Activated naive CD4-positive, alpha-beta T cell treated with anti-CD3 and anti-CD28 coated beads, Interleukin-2, amount 10 ng/mL, durations not matched to agents 7 days and 5 days (primary cell): ENCODE measurements around the gene VCAN.

Experiments
- CTCF ChIA-PET: fragments of 350-600 bp; sonication (Branson Sonifier 250); formaldehyde crosslinking; loops from one replicate; lab custom pipeline; 2021; ENCODE audit warnings: antibody characterized with exemption; lab: Charles Lee
- DNase-seq: peaks from one replicate; pipeline ENCODE4 v3.0.0-alpha.2; 2020
- H3K27ac Mint-ChIP-seq: one replicate; pipeline ENCODE4 v1.8.0; 2021; ENCODE audit warnings: mild to moderate bottlenecking, moderate library complexity, mixed read lengths
- H3K27me3 Mint-ChIP-seq: one replicate; pipeline ENCODE4 v1.8.0; 2021; ENCODE audit warnings: mild to moderate bottlenecking, mixed read lengths
- H3K36me3 Mint-ChIP-seq: one replicate; pipeline ENCODE4 v1.8.0; 2021; ENCODE audit warnings: mixed read lengths
- H3K4me1 Mint-ChIP-seq: one replicate; pipeline ENCODE4 v1.8.0; 2021; ENCODE audit warnings: mixed read lengths
- H3K4me3 Mint-ChIP-seq: one replicate; pipeline ENCODE4 v1.8.0; 2021; ENCODE audit warnings: mild to moderate bottlenecking, moderate library complexity, mixed read lengths
- H3K9me3 Mint-ChIP-seq: one replicate; pipeline ENCODE4 v1.8.0; 2021; ENCODE audit warnings: mixed read lengths

VCAN gene

DNA sequence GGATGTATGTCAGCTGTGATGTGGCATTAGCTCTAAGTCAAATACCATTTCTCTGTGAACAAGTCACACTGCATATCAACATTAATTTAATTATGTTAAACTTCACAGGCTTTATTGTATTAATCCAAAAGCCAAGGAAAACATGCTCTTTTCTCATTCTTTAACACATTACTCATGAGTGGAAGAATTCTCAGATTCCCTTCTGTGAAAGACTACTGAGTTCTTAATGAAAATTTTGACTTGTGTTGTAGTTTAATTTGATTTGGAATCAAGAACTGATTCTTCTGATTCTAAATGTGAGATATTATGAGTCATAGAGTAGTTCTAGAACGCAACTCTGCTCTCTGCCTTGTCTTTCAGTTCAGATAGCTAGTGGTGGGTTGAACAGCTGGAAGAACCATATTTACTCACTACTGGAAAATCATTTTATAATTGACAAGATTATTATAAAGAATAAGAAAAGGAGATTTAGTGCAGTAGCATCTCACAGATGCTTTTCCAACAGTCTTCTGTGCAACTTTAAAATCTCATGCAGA is 90.6 kb downstream of the VCAN start:
- Mint-ChIP-seq H3K9me3 (no peaks in the 10 kb centered on the region), H3K27me3 (peaks cover 12% of the 10 kb centered on the region), H3K27ac (no peak overlapping the region), H3K4me3 (no peak overlapping the region), H3K4me1 (no peaks in the 10 kb centered on the region), H3K36me3 (no peaks in the 10 kb centered on the region)
- CTCF ChIA-PET: interaction anchor here (1.1 to 1.4 kb wide), 2 partner anchors 32 to 1210 kb away, joined by 3 to 5 read pairs; no protein-coding TSS in a partner anchor
- DNase-seq: no peak

DNA sequence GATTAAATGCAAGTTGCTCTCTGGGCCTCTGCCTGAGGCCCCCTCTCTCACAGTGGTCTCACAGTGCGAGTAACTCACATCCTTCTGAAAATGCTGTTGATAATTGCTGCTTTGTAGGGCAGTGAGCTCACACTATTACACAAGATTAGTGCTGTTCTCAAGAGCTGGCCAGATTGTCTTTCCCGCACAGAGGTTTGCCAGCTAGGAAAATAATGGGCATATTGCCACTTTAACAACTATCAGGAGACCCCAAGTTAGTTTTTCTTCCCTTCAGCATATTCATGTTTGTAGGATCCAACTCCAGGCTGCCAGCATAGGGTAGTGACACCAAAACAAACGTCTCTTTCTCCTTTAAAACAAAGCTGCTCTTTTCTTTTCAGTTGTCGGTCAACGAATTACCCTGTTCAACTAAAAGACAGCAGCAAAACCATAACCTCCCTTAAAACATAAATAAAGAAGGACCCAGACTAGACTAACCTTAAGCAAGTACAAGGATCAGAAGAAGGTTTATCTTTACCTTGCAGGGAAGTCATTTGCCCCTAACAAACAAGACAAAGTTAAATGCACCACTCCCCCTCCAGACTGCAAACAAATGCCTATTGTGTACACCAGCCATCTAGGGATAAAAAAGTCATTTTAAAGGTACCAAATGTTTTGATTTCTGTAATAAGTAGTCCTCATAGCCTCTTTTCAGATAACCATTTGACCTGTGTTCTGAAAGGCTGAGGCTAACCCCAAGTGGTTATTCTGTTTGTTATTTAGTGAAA is 91.4 kb downstream of the VCAN start:
- DNase-seq: no peak
- no peaks in the 10 kb centered on the region for H3K36me3 Mint-ChIP-seq
- no peak overlapping the region for H3K4me3 Mint-ChIP-seq
- CTCF ChIA-PET: interaction anchor here (1.1 to 1.4 kb wide), 3 partner anchors 33 to 1211 kb away, joined by 3 to 5 read pairs (median 5); no protein-coding TSS in a partner anchor
- peaks cover 12% of the 10 kb centered on the region for H3K27me3 Mint-ChIP-seq
- no peaks in the 10 kb centered on the region for H3K4me1 Mint-ChIP-seq
- H3K9me3 Mint-ChIP-seq: no peaks in the 10 kb centered on the region
- H3K27ac Mint-ChIP-seq: no peak overlapping the region

DNA sequence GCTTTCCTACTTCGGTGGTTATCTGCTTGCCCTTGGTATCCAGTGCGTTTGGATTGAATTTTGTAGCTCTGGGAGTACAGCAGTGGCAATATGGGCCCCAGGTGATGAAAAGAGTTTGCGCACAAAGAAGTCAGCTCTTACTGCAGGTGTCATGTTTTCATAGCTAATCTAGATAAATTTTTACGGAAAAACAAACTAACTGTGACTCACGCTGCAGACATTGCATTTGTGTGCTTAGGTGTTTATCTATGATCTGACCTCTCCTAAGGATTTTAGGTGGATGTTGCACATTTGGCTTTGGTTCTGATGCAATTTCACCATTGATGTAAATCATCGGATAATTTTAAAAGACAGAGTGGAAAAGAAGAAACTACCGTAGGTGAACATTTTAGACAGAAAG is 92.1 kb downstream of the VCAN start:
- no peak for DNase-seq
- Mint-ChIP-seq H3K4me1 (no peaks in the 10 kb centered on the region), H3K4me3 (no peak overlapping the region), H3K27me3 (peaks cover 12% of the 10 kb centered on the region), H3K27ac (no peak overlapping the region), H3K9me3 (no peaks in the 10 kb centered on the region), H3K36me3 (no peaks in the 10 kb centered on the region)
- CTCF ChIA-PET: interaction anchor here (1.3 kb wide), 3 partner anchors 10 to 1211 kb away, joined by 3 to 5 read pairs (median 4); no protein-coding TSS in a partner anchor

DNA sequence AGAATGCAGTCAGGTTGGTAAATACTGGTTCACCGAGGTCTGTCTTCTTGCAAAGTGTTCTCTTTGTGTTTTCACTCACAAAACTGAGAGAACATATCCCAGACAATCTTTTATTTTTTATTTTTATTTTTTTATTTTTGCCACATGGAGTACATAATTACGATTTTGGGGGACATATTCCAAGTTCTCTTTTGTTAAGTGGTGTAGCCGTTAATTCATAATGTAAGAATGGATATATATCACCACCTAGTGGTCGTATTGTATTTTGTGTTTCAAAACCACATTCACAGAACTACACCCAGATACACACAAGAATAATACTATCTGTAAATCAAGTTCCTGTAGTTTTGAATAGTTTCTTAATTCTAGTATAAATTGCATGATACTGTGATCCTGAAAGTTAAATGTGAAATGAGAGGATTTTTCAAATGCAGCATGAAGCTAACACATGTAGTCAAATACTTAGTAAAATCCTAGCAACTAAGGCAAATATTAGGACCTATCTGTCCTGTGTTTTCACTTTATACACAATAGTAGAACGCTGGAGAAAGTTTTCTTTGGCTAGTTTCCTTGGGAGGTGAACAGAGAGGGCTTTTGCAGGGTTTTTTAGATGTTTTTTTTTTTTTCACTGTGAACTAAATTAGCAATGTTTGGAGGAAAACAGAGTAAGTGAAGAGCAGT is 92.7 kb downstream of the VCAN start:
- DNase-seq: no peak
- no peak overlapping the region for H3K4me3 Mint-ChIP-seq
- peaks cover 11% of the 10 kb centered on the region for H3K27me3 Mint-ChIP-seq
- H3K27ac Mint-ChIP-seq: no peak overlapping the region
- H3K4me1 Mint-ChIP-seq: no peaks in the 10 kb centered on the region
- H3K9me3 Mint-ChIP-seq: no peaks in the 10 kb centered on the region
- no peaks in the 10 kb centered on the region for H3K36me3 Mint-ChIP-seq
- CTCF ChIA-PET: interaction anchor here (0.9 to 1.4 kb wide), 4 partner anchors 11 to 1212 kb away, joined by 3 to 4 read pairs (median 4); no protein-coding TSS in a partner anchor

DNA sequence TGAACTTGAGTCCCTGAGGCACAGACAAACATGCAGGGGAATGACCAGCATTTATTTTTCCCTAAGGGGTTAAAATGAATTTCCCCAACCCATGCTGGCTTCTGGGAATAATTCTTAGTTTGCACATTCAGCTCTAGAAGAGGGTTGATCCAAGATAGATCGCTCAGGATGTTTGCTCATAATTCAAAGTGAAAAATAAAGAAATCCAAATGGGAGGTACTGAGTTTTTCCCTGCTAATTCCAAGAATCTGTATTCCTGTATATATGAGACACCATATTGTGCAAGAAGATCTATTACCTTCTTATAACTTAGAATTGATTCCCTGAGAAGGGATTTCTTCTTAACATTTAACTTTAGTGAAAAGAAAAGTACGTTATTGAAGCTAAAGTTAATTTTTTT is 96.2 kb downstream of the VCAN start:
- CTCF ChIA-PET: interaction anchor here (1.6 kb wide), 1 partner anchor 1218 kb away, joined by 5 read pairs; no protein-coding TSS in a partner anchor
- Mint-ChIP-seq H3K9me3 (no peaks in the 10 kb centered on the region), H3K4me1 (no peaks in the 10 kb centered on the region), H3K4me3 (no peak overlapping the region), H3K36me3 (no peaks in the 10 kb centered on the region), H3K27ac (no peak overlapping the region), H3K27me3 (no peaks in the 10 kb centered on the region)
- DNase-seq: no peak

DNA sequence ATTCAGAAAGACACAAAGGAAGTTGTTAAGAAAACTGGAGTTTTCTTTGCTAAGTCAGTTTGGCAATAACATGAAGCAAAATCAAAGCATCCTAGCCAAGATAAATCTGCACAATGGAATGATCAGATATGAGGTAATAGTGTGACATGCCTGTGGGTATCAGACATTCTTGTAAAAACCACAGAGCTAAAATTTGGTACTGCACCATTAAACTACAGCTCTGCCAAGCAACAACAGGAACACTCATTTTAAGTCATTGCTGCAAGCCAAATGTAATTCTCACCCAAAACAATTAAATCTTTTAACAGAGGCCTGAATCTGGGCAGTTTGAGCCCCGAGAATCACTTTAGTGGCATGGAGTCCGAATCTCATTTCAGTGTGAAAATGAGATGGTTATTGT is 96.6 kb downstream of the VCAN start:
- Mint-ChIP-seq H3K27me3 (no peaks in the 10 kb centered on the region), H3K4me1 (no peaks in the 10 kb centered on the region), H3K27ac (no peak overlapping the region), H3K36me3 (no peaks in the 10 kb centered on the region), H3K9me3 (no peaks in the 10 kb centered on the region), H3K4me3 (no peak overlapping the region)
- CTCF ChIA-PET: no interaction called here
- DNase-seq: no peak

DNA sequence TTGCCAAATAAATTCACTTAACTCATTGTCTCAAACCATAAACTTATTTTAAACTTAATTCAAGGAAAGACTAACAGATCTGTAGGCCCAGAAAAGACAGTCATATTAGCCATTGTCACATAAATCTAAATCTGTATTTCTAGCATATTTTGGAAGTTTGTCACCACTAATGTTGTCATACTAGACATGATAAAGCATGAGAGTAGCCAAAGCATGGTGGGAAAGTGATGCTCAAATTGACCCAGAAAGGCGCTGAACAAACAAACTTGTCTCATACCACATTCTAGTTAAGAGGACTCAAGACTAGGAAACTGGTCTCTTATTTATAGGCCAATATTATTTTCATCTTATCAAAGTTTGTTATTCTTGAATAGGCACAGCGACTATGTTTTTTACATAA is 99.4 kb downstream of the VCAN start:
- DNase-seq: no peak
- Mint-ChIP-seq H3K9me3 (no peaks in the 10 kb centered on the region), H3K27ac (no peak overlapping the region)

DNA sequence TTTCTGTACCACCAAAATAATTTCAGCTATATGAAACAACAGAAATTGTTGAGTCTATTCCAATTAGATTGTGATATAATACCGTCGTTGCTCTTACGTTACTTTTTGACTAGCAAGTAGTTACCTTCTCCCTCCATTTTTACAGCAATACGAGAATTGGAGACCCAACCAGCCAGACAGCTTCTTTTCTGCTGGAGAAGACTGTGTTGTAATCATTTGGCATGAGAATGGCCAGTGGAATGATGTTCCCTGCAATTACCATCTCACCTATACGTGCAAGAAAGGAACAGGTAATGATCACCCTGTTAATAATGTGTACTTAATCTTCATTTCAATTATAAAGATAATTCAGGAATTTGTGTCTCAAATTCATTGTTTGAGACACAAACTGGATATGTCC is 100.7 kb downstream of the VCAN start:
- CTCF ChIA-PET: no interaction called here

More for the DNA sequence above, 99.4 kb downstream of the VCAN start:
- CTCF ChIA-PET: no interaction called here
- H3K36me3 Mint-ChIP-seq: no peaks in the 10 kb centered on the region
- H3K27me3 Mint-ChIP-seq: no peaks in the 10 kb centered on the region
- H3K4me3 Mint-ChIP-seq: no peak overlapping the region
- H3K4me1 Mint-ChIP-seq: no peaks in the 10 kb centered on the region

DNA sequence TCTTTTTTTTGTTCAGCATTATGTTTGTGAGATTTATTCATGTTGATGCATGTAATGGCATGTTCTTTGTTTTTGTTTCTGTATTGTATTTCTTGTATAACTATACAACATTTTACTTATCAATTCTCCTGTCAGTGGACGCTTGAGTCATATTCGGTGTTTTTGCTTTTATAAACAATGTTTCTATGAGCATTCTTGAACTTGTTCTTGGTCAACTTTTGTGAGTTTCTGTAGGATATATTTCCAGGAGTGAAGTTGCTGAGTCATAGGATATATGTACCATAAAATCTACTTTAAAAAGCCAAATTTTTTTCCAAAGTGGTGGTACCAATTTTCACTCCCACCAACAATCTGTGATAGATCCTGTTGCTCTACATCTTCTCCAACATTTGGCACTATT is 104.8 kb downstream of the VCAN start:
- CTCF ChIA-PET: no interaction called here
- no peaks in the 10 kb centered on the region for H3K27me3 Mint-ChIP-seq
- no peaks in the 10 kb centered on the region for H3K36me3 Mint-ChIP-seq
- DNase-seq: no peak
- H3K4me1 Mint-ChIP-seq: no peaks in the 10 kb centered on the region
- H3K27ac Mint-ChIP-seq: no peak overlapping the region
- H3K9me3 Mint-ChIP-seq: no peaks in the 10 kb centered on the region
- no peak overlapping the region for H3K4me3 Mint-ChIP-seq

More for the DNA sequence above, 100.7 kb downstream of the VCAN start:
- no peak for DNase-seq
- H3K36me3 Mint-ChIP-seq: no peaks in the 10 kb centered on the region
- no peaks in the 10 kb centered on the region for H3K4me1 Mint-ChIP-seq
- H3K9me3 Mint-ChIP-seq: no peaks in the 10 kb centered on the region
- no peak overlapping the region for H3K4me3 Mint-ChIP-seq
- no peaks in the 10 kb centered on the region for H3K27me3 Mint-ChIP-seq
- no peak overlapping the region for H3K27ac Mint-ChIP-seq

DNA sequence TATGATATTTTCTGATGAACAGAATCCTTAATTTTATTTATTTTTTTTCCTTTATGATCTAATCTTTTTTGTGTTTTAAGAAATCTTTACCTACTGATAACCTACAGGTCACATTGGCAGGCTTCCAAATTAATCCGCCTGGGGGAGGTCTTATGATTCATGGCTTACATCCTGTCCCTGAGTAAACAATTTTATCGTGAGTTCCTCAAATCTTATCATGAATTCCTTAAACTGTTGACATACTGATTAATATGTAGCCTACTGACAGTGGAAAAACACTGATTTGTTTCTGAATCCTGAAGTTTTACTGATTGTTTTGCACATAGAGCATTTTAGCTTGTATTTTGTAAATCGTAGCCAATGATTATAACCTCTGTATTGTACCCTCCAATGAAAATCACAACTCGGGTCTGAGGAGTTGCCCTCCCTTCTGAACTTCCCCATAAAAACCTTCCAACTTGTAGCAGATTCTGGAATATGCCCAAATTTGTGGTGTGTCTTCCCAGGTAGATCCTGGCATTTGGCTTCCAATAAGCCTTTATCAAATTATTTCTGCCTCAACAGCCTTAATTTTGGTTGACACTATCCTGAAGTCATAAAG is 105.6 kb downstream of the VCAN start:
- no peaks in the 10 kb centered on the region for H3K36me3 Mint-ChIP-seq
- DNase-seq: no peak
- H3K9me3 Mint-ChIP-seq: no peaks in the 10 kb centered on the region
- CTCF ChIA-PET: no interaction called here
- no peaks in the 10 kb centered on the region for H3K4me1 Mint-ChIP-seq
- no peak overlapping the region for H3K4me3 Mint-ChIP-seq
- no peaks in the 10 kb centered on the region for H3K27me3 Mint-ChIP-seq
- H3K27ac Mint-ChIP-seq: no peak overlapping the region

DNA sequence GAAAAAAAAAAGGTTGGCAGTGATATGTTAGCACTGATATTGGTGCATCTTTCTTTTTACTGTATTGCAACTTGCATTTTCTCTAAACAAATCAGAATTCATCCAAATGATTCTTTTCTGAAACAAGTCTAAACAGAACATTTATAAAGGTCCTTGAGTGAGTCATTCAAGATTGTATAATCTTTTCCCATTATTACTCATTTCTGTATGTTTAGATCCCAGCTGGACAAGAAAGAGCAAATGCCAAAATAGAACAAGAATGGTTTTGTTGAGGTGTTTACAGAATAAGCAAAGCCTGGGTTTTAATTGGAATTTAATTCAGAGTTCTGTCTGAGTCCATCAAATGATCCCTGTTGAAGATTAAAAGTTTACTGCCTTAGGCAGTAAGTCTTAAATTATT is 112.3 kb downstream of the VCAN start:
- Mint-ChIP-seq H3K9me3 (no peaks in the 10 kb centered on the region), H3K4me3 (no peak overlapping the region), H3K4me1 (no peaks in the 10 kb centered on the region), H3K27ac (no peak overlapping the region), H3K27me3 (no peaks in the 10 kb centered on the region), H3K36me3 (no peaks in the 10 kb centered on the region)
- CTCF ChIA-PET: no interaction called here
- no peak for DNase-seq

DNA sequence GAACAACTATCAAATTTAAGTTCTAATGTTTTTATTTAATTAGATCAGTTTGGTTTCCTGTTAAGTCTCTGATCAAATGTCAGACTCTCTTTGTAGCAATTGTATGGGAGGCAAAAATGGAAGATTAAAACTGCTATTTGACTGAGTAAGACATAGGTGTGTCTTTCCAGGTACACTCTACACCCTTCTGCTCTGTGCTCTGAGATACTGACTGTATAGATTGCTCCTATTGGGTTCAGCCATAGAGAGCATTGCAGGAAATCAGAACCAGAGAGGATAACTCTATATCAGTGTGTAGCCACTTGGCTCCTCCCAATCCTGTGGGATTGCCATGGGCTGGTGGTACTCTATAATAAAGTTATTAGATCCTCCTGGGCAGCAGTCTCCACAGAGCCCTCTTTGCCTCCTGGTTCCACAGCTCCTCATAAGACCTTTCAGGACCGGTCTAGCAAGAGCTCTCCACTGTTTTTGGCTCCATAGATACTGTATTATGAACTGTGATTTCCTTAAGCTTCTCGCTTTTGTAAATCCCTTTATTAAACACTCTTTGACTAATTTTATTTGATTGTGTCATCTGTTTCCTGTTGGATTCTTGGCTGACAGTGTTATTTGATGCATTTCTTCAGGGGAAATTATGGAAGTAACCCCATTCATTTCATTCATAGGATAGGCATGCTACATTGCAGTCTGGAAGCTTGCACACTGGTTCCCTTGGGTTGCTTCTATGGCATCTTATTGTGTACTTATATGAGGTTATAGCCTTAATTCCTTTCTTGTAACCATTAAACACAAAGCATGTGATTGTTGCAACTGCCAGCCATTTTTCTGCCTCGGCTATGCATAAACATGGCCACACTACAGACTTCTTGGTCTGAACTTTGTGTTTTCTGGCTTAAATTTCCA is 115.6 kb downstream of the VCAN start:
- H3K27me3 Mint-ChIP-seq: no peaks in the 10 kb centered on the region
- CTCF ChIA-PET: no interaction called here
- DNase-seq: no peak
- no peak overlapping the region for H3K27ac Mint-ChIP-seq
- no peak overlapping the region for H3K4me3 Mint-ChIP-seq
- H3K4me1 Mint-ChIP-seq: no peaks in the 10 kb centered on the region
- H3K36me3 Mint-ChIP-seq: no peaks in the 10 kb centered on the region
- H3K9me3 Mint-ChIP-seq: no peaks in the 10 kb centered on the region

DNA sequence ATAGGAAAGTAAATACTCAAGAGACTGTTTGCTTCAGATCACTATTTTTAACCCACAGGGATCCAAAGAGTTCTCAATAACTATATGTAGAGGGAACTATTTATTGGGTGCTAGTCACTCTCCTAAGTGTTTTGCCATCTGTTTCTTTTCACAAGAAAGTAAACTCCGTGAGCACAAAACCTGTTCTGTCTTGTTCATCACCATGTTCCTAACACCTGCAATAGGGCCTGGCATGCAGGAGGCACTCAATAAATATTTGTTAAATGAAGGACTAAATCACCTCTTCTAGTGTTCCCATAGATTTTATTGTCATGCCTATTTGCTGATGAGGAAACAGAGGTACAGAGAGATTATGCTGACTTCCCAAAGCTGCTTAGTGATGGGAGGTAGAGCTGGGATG is 118.2 kb downstream of the VCAN start:
- Mint-ChIP-seq H3K36me3 (no peaks in the 10 kb centered on the region), H3K9me3 (no peaks in the 10 kb centered on the region), H3K4me1 (no peaks in the 10 kb centered on the region), H3K27ac (no peak overlapping the region), H3K27me3 (no peaks in the 10 kb centered on the region), H3K4me3 (no peak overlapping the region)
- DNase-seq: no peak
- CTCF ChIA-PET: no interaction called here
